ENCODE data around the gene HERPUD1. TPM values are rescaled to one million over a fixed set of nuclear protein-coding genes. Genes with fewer than 3 reads are reported as not detected.

HERPUD1 gene
- total and polyA plus RNA-seq, 2 of the 13 experiments (the other 11 are each of a cell fraction or from before 2014, with no cell fraction given): 96.2 to 323 TPM

DNA sequence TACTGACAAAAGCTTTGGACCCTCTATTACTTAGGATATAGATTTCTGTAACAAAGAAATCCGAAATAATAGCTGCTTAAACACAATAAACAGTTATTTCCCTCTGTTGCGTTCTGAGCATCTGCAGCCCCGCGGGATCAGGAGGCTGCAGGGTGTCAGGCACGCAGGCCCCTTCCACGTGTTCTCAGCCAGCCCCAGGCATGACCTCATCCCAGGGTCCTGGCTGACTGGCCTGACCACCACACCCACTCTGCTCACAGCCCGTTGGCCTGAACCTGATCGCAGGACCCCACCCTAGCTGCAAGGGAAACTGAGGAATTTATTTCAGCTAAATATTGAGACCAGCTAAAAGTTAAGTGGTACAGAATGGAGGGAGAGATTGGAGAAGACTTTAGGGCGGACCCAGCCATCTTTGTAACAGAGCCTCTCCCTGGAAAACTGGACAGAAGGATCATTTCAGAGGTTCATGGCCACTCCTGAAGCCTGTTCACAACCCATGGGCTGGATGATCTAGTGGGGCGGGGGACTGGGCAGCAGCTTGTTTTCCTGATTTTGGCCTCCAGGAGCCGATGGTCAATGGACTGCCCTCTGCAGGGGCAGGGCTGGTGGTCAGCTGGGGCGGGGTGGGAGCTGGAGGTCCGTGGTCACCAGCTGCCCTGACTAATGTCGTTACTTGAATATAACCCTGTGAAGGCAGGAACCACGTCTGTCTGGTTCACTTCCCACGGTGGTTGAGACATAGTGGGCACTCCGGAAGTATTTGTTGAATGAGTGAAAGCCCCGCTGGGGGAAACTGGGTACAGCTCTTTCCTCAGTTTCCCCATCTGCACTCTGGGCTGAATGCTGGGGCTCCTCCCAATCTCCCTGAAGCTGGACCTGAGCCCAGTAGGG is 40.7 kb downstream of the HERPUD1 start (continued):
- TF ChIP-seq NR2F6 (IDR thresholded peaks at IDR 0.05) (no peak), NR2F6 (CRISPR knock-in tag; IDR thresholded peaks at IDR 0.05) (0 out of 2 replicates have a peak, but pooled peaks have one; percentile 11), CENPT (CRISPR knock-in tag; IDR thresholded peaks at IDR 0.05; ENCODE audit: low read depth) (no peak), ETV5 (CRISPR knock-in tag; IDR thresholded peaks at IDR 0.05; ENCODE audit: borderline replicate concordance) (no peak), ATRX (CRISPR knock-in tag; IDR thresholded peaks at IDR 0.05; ENCODE audit: borderline replicate concordance) (no peak), PRMT3 (CRISPR knock-in tag; IDR thresholded peaks at IDR 0.05; ENCODE audit: borderline replicate concordance, low read depth) (no peak), ZNF546 (CRISPR knock-in tag; conservative IDR thresholded peaks at IDR 0.05) (no peak; the same call in 1 of the 2 replicates), MZF1 (CRISPR knock-in tag; IDR thresholded peaks at IDR 0.05; ENCODE audit: borderline replicate concordance) (no peak), ZNF775 (CRISPR knock-in tag; IDR thresholded peaks at IDR 0.05; ENCODE audit: borderline replicate concordance) (no peak), ZNF75D (CRISPR knock-in tag; IDR thresholded peaks at IDR 0.05; ENCODE audit: borderline replicate concordance) (no peak), MIER2 (CRISPR knock-in tag; IDR thresholded peaks at IDR 0.05) (no peak), PAWR (CRISPR knock-in tag; IDR thresholded peaks at IDR 0.05; ENCODE audit: borderline replicate concordance) (no peak), ATF7 (IDR thresholded peaks at IDR 0.05) (no peak; the same call in 1 of the 2 replicates), ATF7 (CRISPR knock-in tag; IDR thresholded peaks at IDR 0.05) (0 out of 2 replicates have a peak, but pooled peaks have one; percentile 14)
- TF ChIP-seq, protein P1, sequence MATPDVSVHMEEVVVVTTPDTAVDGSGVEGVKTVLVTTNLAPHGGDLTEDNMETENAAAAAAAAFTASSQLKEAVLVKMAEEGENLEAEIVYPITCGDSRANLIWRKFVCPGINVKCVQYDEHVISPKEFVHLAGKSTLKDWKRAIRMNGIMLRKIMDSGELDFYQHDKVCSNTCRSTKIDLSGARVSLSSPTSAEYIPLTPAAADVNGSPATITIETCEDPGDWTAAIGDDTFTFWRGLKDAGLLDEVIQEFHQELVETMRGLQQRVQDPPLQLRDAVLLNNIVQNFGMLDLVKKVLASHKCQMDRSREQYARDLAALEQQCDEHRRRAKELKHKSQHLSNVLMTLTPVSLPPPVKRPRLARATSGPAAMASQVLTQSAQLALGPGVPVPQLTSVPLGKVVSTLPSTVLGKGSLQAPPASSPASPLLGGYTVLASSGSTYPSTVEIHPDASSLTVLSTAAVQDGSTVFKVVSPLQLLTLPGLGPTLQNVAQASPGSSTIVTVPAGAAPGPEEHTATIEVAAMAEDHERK (CRISPR knock-in tag; IDR thresholded peaks at IDR 0.05; ENCODE audit: low read depth): no peak
- TF ChIP-seq, protein P2, sequence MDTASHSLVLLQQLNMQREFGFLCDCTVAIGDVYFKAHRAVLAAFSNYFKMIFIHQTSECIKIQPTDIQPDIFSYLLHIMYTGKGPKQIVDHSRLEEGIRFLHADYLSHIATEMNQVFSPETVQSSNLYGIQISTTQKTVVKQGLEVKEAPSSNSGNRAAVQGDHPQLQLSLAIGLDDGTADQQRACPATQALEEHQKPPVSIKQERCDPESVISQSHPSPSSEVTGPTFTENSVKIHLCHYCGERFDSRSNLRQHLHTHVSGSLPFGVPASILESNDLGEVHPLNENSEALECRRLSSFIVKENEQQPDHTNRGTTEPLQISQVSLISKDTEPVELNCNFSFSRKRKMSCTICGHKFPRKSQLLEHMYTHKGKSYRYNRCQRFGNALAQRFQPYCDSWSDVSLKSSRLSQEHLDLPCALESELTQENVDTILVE (CRISPR knock-in tag; IDR thresholded peaks at IDR 0.05): no peak
- TF ChIP-seq, protein P3, sequence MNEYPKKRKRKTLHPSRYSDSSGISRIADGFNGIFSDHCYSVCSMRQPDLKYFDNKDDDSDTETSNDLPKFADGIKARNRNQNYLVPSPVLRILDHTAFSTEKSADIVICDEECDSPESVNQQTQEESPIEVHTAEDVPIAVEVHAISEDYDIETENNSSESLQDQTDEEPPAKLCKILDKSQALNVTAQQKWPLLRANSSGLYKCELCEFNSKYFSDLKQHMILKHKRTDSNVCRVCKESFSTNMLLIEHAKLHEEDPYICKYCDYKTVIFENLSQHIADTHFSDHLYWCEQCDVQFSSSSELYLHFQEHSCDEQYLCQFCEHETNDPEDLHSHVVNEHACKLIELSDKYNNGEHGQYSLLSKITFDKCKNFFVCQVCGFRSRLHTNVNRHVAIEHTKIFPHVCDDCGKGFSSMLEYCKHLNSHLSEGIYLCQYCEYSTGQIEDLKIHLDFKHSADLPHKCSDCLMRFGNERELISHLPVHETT (CRISPR knock-in tag; conservative IDR thresholded peaks at IDR 0.05): no peak
- TF ChIP-seq, protein P4, sequence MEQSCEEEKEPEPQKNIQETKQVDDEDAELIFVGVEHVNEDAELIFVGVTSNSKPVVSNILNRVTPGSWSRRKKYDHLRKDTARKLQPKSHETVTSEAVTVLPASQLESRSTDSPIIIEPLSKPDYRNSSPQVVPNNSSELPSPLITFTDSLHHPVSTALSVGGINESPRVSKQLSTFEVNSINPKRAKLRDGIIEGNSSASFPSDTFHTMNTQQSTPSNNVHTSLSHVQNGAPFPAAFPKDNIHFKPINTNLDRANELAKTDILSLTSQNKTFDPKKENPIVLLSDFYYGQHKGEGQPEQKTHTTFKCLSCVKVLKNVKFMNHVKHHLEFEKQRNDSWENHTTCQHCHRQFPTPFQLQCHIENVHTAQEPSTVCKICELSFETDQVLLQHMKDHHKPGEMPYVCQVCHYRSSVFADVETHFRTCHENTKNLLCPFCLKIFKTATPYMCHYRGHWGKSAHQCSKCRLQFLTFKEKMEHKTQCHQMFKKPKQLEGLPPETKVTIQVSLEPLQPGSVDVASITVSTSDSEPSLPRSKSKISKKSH (CRISPR knock-in tag; IDR thresholded peaks at IDR 0.05; ENCODE audit: borderline replicate concordance): no peak
- TF ChIP-seq, protein P5, sequence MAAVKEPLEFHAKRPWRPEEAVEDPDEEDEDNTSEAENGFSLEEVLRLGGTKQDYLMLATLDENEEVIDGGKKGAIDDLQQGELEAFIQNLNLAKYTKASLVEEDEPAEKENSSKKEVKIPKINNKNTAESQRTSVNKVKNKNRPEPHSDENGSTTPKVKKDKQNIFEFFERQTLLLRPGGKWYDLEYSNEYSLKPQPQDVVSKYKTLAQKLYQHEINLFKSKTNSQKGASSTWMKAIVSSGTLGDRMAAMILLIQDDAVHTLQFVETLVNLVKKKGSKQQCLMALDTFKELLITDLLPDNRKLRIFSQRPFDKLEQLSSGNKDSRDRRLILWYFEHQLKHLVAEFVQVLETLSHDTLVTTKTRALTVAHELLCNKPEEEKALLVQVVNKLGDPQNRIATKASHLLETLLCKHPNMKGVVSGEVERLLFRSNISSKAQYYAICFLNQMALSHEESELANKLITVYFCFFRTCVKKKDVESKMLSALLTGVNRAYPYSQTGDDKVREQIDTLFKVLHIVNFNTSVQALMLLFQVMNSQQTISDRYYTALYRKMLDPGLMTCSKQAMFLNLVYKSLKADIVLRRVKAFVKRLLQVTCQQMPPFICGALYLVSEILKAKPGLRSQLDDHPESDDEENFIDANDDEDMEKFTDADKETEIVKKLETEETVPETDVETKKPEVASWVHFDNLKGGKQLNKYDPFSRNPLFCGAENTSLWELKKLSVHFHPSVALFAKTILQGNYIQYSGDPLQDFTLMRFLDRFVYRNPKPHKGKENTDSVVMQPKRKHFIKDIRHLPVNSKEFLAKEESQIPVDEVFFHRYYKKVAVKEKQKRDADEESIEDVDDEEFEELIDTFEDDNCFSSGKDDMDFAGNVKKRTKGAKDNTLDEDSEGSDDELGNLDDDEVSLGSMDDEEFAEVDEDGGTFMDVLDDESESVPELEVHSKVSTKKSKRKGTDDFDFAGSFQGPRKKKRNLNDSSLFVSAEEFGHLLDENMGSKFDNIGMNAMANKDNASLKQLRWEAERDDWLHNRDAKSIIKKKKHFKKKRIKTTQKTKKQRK (IDR thresholded peaks at IDR 0.05; ENCODE audit: low read length): no peak
- TF ChIP-seq, protein P6, sequence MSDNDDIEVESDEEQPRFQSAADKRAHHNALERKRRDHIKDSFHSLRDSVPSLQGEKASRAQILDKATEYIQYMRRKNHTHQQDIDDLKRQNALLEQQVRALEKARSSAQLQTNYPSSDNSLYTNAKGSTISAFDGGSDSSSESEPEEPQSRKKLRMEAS (IDR thresholded peaks at IDR 0.05): peak; percentile 73
